DLD1 (cell line): ENCODE measurements around the gene MYO6.

Source experiments
- in situ Hi-C: cut with HindIII; loops from 2 replicates; pipeline ENCODE4 v1.10.0; 2017; ENCODE audit warnings: low sequenced_read_pairs

MYO6 gene

DNA sequence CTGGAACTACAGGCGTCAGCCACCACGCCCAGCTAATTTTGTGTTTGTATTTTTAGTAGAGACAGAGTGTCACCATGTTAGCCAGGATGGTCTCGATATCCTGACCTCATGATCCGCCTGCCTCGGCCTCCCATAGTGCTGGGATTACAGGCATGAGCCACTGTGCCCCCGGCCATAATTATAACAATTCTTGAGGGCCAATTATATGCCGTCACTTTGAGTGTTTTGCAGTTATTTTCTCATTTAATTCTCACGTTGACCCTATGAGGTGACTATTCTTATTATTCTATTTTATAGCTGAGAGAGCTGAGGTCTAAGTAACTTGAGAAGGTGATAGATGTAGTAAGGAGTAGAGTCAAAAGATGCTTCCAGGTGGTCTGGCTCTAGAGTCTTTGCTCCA is 13.0 kb downstream of the MYO6 start:
- in situ Hi-C loops, result no loop called here

DNA sequence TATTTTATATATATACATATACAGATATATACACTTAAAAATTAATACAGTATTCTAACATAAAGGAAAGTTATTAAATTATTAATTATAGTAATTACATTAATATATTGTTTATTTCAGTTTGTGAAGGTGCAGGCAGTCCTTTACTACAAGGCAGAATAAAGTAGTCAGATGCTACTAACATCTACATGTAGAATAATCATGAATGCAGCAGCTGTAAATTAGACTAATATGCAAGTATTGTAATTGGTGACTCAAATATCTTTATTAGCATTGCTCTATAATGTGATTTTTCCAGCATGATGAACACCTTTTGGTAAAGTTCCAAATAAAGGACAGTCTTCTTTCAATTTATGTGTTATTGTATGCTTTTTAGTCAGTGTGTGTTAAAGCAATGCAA is 17.3 kb downstream of the MYO6 start:
- in situ Hi-C loops, result no loop called here

DNA sequence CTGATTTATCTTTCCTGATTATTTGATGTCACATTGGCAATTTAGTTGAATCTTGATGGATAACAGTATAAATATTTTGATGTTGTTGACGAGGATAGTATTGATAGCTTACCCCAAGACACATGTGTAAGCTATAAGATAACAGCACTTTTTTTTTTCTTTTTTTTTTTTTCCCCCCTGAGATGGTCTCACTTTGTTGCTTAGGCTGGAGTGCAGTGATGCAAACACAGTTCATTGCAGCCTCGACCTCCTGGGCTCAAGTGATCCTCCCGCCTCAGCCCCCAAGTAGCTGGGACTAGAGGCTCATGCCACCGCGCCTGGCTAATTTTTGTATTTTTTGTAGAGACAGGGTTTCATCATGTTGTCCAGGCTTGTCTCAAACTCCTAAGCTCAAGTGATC is 21.8 kb downstream of the MYO6 start:
- in situ Hi-C loops, result no loop called here

DNA sequence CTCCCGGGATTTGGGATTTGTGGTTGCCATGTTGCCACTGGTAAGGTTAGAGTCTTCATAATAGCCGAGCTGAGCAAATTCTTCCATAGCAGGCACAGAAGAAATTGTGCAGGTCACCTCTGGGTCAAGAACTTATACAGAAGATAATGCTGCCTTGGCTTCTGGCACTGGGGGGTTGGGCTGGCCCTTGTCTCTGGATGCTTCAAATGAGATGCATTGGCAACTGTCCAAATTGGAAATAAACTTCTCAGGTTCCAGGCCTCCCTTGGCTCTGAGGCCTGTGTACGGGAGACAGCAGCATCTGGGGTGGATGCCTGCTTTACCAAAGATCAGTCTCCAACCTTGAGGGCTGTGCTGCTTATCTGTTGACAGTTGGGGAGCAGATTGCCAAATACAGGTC is 26.2 kb downstream of the MYO6 start:
- in situ Hi-C loops, result no loop called here

DNA sequence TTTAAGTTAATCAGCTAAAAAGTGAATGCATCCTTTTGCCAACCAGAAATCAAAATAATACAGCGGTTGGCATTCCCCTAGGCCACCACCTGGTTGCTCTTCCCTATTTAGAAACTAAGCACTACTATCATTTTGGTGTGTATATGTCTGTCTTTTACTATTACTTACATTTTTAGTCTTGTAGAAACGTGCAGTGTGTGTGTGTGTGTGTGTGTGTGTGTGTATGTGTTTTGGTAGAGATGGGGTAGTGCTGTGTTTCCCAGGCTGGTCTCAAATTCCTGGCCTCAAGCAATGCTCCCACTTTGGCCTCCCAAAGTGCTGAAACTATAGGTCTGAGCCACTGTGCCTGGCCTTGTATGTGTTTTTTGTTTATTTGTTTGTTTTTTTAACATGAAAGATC is 27.4 kb downstream of the MYO6 start:
- in situ Hi-C loops, result no loop called here

DNA sequence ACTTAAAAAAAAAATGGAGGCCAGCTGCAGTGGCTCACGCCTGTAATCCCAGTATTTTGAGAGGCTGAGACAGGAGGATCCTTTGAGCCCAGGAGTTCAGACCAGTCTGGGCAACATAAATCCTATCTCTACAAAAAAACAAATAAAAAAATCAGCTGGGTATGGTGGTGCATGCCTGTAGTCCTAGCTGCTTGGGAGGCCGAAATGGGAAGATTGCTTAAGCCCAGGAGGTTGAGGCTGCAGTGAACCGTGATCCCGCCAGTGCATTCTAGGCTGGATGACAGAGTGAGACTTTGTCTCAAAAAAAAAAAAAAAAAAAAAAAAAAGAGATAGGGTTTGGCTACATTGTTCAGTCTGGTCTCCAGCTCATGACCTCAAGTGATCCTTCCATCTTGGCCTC is 29.7 kb downstream of the MYO6 start:
- in situ Hi-C loops, result no loop called here

DNA sequence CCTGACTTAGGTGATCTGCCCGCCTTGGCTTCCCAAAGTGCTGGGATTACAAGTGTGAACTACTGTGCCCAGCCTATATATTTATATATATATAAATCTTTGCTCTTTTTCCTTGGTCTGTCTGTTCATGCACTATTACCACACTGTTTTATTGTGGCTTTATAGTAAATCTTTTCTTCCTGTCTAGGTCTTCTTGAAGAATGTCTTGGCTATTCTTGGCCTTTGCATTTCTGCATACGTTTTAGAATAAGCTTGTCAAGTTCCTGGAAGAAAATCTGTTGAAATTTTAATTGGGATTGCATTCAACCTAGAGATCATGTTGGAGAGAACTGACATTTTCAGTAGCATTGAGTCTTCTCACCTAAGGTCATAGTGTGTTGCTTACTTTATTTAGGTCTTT is 37.1 kb downstream of the MYO6 start:
- in situ Hi-C loops, result no loop called here

DNA sequence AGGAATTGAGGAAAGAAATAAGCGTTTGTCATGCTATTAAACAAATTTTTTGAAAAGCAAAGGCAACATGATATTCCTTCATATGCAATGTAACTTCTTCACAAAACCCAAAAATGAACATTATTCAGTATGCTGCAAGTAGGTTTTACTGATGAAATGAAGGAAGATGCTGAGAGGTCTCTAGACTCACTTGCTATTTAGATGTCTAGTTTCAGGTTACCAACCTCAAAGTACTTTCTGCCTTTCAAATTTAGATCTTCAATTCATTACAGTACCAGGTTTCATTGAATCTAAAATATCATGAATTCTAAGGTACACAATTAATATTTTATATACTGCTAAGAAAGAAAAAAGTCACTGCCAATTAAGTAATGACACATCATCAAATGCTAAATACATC is 39.9 kb downstream of the MYO6 start:
- in situ Hi-C loops, result no loop called here

DNA sequence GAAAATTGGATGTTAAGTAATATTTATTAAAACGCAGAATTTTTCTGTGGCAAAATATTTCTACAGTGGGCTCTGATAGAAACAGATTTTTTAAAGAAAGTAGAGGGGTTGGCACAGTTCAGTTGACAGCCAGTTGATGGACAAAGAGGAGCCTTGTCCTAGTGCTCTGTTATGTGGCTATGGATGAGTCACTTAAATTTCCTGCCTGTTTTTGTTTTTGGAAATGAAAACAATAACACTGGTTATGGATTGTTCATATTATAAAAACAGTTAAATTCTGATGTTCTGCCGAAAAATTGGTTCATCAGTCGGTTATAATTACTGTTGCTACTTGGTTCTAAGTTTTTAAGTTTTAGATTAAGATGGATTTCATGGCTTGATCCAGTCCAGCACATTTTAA is 42.8 kb downstream of the MYO6 start:
- in situ Hi-C loops, result no loop called here

DNA sequence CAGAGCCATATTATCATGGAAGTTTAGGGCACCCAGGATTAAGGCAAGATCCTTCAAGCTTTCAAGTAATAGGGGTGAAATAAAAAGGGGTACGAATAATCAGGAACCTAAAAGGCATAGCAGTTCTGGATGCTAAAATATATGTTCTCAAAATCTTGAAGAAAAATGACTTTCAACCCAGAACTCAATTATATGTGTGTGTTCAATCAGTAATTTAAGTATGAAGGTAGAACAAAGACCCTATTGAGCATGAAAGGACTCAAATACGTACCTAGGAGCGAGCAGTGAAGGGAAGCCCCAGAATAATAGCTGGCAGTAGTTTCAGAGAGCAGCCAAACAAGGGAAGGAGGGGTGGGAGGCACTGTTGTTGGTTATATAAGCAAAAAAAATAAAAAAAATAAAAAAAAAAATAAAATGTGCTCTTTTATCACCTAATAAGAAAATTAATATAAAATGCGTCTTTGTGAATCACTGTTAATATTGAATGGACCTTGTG is 45.4 kb downstream of the MYO6 start:
- in situ Hi-C loops, result no loop called here

DNA sequence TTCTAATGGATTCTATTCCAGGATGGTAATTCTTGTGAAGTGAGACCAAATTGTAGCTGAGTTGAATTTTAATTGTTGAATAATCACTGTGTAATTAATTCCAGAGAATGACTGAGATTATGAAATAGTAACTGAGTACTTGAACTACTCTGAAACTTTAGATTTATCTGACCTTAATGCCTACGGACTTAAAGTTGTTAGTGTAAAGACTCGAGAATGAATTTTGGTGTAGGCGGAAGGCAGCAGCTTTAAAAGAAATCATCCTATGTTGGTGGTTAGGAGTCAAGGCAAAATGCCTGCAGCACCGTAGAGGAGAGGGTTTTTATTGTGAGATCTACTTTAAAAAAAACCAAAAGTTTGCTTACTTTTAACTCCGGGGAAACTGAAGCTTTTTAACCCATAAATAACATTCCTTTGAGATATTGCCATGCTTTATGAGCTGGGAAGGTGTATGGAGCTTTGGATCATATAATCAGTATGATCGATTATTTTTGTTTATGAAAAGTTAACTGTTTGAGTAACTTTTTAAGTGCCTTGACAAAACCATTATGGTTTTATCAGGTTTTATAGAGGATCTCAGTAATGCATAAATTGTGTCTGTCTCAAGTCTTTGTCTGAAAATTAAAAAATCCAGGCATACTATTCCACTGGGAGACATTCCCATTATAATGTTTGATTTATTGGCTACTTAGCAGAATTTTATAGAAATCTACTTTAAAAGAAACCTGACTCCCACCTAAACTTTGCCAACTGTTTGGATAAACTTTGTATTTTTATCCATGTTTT is 46.1 kb downstream of the MYO6 start:
- in situ Hi-C loops, result no loop called here

DNA sequence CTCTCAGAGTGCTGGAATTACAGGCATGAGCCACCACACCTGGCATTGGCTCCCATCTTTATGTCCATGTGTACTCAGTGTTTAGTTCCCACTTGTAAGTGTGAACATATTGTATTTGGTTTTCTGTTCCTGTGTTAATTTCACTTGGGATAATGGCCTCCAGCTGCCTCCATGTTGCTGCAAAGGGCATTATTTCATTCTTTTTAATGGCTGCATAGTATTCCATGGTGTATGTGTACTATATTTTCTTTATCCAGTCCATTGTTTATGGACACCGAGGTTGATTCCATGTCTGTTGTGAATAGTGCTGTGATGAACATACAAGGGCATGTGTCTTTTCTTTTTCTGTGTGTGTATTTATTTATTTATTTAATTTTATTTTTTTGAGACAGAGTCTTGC is 47.7 kb downstream of the MYO6 start:
- in situ Hi-C loops, result no loop called here

DNA sequence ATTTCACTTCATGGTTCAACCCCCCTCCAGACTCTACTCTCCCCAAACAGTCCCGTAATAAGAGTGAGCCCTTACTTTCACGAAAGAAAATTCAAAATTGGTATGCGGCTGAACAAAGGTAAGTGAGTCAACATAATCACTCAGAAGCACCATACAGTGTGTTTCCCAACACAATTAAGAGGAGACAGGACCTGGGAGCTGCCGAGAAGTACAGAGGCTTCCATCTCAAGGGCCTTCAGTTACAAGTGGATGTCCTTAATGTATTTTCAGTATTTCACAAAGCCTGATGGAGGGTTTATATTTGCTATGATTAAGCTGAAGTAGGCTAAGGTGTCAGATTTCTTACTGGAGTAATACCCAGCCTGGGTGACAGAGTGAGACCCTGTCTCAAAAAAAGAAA is 51.1 kb downstream of the MYO6 start:
- in situ Hi-C loops, result no loop called here

DNA sequence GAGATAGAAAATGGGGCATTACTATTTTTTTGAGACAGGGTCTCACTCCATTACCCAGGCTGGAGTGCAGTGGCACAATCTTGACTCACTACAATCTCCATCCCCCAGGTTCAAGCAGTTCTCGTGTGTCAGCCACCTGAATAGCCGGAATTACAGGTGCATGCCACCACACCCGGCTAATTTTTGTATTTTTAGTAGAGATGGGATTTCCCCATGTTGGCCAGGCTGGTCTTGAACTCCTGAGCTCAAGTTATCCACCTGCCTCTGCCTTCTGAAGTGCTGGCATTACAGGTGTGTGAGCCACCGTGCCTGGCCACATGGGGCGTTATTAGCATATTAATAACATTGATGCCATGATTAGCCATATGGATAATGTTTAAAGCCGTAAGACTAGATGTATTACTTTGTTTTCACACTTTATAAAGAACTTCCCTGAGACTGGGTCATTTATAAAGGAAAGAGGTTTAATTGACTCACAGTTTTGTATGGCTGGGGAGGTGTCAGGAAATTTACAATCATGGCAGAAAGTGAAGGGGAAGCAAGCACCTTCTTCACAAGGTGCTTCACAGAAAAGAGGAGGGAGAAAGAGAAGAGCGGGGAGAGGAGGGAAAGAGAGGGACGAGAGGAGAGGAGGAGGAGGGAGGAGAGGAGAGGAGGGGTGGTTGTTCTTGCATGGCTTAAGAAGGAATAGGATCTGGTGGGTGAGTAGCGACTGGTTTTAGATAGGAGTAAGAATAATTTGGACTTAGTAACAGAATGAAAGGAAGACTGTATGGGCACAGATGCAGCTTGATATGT is 51.9 kb downstream of the MYO6 start:
- in situ Hi-C loops, result no loop called here

DNA sequence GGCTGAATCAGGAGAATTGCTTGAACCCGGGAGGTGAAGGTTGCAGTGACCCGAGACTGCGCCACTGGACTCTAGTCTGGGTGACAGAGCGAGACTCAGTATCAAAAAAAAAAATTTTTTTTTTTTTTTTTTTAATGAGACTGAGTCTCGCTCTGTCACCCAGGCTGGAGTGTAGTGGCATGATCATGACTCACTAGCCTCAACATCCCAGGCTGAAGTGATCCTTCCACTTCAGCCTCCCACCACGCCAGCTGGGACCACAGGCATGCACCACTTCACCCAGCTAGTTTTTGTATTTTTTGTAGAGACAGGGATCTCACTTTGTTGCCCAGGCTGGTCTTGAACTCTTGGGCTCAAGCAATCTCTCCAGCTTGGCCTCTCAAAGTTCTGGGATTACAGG is 53.3 kb downstream of the MYO6 start:
- in situ Hi-C loops, result no loop called here

DNA sequence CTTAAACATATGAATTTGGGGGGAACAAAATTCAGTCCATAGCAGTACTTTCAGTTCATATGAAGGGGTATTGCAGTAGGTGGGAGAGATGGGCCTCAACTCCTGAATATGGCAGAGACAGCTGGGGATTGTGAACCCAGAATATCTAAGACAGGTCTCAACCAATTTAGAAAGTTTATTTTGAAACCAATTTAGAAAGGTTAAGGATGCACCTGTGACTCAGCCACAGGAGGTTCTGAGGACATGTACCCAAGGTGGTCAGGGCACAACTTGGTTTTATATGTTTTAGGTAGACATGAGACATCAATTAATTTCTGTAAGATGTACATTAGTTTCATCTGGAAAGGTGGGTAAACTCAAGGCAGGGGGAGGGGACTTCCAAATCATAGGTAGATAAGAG is 59.5 kb downstream of the MYO6 start:
- in situ Hi-C loops, result no loop called here

DNA sequence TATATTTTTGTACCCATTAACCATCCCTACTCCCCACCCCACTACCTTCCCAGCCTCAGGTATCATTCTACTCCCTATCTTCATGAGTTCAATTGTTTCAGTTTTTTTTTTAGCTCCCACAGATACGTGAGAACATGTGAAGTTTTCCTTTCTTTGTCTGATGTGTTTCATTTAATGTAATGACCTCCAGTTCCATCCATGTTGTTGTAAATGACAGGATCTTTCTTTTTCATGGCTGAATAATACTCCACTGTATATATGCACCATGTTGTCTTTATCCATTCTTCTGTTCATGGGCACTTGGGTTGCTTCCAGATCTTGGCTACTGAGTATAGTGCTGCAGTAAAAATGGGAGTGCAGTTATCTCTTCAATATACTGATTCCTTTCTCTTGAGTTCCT is 63.5 kb downstream of the MYO6 start:
- in situ Hi-C loops, result no loop called here

DNA sequence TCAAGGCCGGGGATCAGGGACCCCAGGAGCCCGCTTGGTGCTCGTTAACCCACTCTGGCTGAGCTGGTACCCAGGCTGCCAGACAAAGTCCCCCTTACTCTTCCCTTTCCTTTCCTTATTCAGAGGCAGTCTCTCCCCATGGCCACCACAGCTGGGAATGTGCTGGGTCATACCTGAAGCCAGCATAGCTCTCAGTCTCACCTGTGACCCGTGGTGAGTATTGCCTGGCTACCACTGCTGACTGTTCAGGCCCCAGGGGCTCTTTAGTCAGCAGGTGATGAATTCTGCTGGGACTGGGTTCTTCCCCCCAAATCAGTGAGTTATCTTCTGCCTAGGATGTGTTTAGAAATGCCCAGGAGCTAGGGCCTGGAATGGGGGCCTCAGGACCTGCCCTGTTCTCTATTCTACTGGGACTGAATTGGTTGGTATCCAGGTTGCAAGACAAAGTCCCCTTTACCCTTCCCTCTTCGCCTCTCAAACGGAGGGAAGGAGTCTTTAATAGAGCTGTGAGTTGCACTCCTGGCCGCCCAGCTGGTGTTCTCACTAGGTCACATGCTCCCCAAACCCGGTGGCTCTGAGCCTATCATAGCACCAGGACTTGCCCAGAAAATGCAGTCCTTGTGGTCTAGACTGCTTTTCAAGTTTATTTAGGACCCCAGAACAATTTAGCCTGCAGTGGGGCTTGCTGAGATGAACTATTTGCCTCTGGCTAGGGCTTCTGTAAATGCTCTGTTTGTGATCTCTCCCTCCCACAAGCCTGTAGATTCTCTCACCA is 64.6 kb downstream of the MYO6 start:
- in situ Hi-C loops, result no loop called here

DNA sequence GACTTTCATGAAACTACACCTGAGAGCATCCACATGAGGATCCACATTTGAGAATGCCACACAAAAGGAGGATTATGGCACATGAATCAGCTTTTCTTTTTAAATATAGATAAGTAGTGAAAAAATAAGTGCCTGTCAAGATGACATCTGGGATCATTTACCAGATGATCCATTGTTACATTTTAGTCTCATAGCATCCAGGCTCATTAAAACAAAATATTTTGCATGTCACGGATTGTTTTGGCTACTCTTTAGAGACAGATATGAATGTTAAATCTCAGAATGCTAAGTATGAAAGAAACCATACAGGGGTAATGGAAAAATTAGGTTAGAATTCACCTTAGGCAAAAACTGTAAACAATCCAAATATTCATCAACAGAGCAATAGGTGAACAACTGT is 66.7 kb downstream of the MYO6 start:
- in situ Hi-C loops, result no loop called here

DNA sequence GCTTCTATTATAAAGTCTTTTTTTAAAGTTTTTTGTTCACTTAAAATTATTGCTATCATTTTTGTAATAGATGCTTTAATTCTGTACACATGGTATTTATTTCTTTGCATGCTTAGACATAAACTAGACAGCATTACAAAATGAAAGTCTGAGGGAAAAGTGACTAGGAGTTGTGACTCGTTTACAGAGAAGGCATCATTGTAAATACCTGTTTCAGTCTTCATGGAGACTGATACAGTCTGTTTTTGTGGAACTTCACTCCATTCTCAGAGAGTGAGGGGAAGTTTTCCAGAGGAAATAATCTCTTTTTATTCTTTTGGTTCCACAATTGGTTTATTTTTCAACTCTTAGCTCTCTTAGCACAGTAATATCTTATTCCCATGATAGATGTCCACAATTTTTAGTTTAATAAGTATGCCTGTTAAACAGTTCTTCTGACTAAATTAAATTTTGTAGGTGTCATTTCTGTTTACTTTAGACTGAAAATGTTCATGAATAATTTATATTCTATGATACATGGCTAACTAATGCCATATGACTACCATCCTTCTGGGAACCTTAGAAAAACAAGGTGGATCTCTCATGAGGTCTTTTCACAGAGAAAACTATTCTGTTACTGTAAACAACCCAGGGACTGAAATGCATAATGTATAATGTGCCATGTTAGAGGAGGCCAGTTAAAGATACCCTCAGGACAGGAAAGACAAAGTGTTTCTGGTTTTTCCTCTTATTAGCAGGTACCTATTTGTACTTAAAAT is 69.2 kb downstream of the MYO6 start:
- in situ Hi-C loops, result no loop called here
